ENCODE results near the gene GTPBP10.
"Not testable (repeated sequence)": the region's sequence is repeated elsewhere in the genome, so short reads cannot be mapped to it uniquely, and the experiment has no call there.

GTPBP10 gene, protein sequence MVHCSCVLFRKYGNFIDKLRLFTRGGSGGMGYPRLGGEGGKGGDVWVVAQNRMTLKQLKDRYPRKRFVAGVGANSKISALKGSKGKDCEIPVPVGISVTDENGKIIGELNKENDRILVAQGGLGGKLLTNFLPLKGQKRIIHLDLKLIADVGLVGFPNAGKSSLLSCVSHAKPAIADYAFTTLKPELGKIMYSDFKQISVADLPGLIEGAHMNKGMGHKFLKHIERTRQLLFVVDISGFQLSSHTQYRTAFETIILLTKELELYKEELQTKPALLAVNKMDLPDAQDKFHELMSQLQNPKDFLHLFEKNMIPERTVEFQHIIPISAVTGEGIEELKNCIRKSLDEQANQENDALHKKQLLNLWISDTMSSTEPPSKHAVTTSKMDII

GRCh38 chr7:90346336-90347125 is at the start of gene GTPBP10:
Gene GTPBP10 (plus strand): TSS chr7:90346716. CDS start chr7:90346742, 26 bp downstream.
- peak; percentile 87 to 95 (median 92) for DNase-seq

GRCh38 chr7:90298145-90299038 is 48.1 kb upstream of the GTPBP10 start:
- no peak for DNase-seq

GRCh38 chr7:90303241-90303640 is 43.3 kb upstream of the GTPBP10 start:
- DNase-seq: no peak

DNA sequence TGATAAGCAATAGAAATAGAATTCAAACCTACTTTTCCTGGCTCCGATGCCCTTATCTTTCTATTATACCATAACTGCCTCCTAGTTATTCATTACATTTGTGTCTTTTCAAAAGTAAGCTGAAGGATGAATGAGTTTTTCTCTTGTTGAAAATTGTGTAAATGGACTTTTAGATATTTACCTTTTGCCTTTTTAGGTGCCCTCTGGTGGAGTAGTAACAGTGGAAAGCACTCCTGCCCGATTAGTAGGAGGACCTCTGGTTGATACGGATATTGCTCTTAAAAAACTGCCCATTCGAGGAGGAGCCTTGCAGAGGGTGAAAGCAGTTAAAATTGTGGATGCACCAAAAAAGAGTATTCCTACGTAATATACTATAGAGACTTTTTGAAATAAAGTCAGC is 36.6 kb upstream of the GTPBP10 start:
- no peak for DNase-seq

GRCh38 chr7:90311175-90311574 is 35.3 kb upstream of the GTPBP10 start:
- DNase-seq: no peak

GRCh38 chr7:90312745-90313144 is 33.8 kb upstream of the GTPBP10 start:
- no peak for DNase-seq

DNA sequence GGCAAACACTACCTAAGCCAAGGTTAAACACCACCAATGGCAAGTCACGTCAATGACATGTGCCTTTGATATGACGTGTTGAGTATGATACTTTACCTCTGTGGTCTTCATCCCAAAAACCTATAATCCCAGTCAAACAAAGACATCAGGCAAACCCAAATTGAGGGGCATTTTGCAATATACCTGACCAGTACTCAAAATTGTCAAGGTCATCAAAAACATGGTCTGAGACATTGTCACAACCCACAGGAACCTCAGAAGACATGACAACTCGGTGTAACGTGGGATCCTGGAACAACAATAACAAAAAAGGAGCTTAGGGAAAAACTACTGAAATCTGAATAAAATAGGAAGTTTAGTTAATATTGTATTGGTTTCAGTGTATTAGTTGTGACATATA is 32.6 kb upstream of the GTPBP10 start:
- DNase-seq: no peak

DNA sequence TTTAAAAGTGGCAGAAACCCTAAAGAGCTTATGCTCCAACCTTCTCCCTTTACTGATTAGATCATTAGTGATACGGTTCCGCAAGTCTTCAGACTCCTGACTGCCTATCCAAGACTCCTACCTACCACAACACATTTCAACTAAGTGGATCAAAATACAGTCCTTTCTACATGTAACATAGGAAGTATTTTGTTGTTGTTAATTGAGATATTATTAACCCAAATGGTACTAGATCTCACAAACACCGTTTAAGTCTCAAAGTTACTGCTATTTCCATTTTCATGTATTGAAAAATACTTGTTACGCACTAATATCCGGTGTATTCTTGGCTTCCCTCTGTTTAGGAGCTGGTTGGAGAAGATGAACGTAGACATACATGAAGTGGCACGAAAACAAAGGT is 26.5 kb upstream of the GTPBP10 start:
- DNase-seq: no peak

DNA sequence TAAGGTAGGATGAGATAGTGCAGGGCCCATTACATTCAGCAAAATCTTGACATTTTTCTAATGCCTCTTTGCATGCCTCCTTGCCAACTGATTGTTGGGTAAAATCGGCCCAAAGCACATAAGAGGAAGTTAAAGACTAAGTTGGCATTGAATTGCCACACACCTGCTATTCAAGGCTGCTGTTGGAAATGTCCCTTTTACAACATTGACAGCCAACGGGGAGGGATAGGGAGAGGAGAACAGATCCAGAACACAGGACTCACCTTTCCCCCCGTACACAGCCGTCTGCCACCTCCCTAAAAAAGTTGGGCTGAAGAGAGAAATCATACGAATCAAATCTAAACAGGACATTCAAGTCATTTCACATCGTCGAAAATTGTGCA is 26.1 kb upstream of the GTPBP10 start:
- no peak for DNase-seq

DNA sequence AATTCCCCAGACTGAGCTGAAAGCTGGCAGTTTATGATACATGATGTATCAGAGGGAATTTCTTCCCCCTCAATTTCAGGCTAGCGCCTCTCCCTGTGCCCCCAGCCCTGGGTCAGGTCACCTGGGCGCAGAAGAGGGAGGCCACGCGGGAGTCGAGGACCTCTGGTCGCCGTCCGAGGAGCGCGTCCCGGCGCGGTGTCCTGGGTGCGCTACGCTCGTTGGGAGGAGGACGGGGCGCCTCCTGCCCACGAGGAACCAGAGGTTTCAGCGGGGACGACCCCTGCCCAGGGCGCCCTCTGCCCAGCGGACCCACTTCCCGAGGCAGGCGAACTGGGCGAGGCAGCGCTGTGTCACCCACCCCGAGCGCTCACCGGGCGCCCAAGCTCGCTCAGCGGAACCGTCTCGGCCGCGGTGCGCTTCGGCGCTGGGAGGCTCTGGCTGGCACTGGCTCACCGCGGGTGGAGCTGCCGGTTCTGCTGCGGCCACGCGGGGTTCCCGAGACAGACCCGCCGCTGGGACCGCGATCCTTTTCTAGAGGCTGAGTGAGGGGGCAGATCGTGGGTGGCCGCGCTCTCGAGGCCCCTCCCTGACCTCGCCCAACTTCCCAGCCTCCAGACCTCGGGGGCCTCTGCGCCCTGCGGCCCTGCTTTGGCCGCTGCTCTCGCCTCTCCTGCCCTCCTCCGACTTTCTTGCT is 25.6 kb upstream of the GTPBP10 start, which contains the start of gene FAM237B:
TSS of gene FAM237B (minus strand) at position 504 of the 694 bp plus-strand sequence. CDS start 1,556 bp downstream, outside the sequence.
- DNase-seq: no peak

DNA sequence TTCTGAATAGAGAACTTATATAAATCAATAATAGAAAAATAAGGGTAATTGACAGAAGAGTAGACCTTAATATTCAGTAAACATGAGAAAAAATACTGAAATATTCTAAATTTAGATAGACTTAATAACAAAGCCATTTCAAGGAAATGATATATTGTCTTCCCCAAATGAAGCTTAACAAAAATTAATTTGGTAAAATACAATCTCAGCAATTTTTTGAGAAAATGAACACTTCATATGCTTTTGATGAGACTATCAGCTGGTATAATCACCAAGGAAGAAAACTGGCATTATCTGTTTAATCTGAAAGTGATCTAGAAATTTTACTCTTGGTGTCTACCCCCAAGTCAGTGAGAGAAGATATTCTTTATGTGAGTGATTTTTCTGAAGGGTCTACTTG is 23.7 kb upstream of the GTPBP10 start:
- no peak for DNase-seq

- DNase-seq: no peak
Observed at GRCh38 chr7:90326500-90326899, 20.0 kb upstream of the GTPBP10 start.

- DNase-seq: no peak
Observed at GRCh38 chr7:90334193-90334843, 12.2 kb upstream of the GTPBP10 start.

GRCh38 chr7:90334926-90335325 is 11.6 kb upstream of the GTPBP10 start:
- DNase-seq: not testable (repeated sequence)

GRCh38 chr7:90337106-90337505 is 9.4 kb upstream of the GTPBP10 start:
- no peak for DNase-seq

- no peak for DNase-seq
Observed at GRCh38 chr7:90345016-90345415, 1.5 kb upstream of the GTPBP10 start.

GRCh38 chr7:90345595-90346335 is 751 bp upstream of the GTPBP10 start:
- no peak for DNase-seq

DNA sequence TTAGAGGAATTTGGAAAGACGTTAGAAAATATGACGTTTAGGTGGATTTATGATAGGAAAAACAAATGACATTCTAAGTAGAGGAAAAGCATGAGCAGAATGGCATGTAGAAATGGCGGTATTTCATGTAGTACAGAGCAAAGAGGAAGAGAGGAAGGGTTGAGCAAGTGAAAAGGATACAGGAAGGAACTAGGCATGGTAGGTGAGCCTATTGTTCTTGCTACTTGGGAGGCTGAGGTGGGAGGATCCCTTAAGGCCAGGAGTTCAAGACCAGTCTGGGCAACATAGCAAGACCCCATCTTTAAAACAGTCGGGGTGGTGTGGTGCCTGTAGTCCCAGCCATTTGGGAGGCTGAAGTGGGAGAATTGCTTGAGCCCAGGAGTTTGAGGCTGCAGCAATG is 1.2 kb downstream of the GTPBP10 start:
- no peak for DNase-seq

DNA sequence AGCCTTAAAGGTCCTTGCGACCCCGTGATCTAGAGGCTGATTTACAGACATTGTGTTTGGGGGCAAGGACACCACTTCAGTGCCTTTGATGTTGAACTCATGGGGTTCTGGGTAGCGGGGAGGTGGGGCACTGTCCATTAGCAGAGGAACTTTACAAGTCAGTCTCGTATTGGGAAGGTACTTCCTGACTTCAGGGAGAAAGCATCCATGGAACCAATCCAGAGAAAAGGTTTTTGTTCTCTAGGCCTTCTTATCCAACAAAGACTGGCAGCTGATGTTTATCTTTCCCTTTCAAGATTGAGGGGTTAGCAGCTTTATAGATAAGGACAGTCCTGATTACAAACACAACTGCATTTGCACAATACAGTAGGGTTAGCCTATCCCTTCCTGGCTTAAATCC is 2.8 kb downstream of the GTPBP10 start:
- DNase-seq: no peak

DNA sequence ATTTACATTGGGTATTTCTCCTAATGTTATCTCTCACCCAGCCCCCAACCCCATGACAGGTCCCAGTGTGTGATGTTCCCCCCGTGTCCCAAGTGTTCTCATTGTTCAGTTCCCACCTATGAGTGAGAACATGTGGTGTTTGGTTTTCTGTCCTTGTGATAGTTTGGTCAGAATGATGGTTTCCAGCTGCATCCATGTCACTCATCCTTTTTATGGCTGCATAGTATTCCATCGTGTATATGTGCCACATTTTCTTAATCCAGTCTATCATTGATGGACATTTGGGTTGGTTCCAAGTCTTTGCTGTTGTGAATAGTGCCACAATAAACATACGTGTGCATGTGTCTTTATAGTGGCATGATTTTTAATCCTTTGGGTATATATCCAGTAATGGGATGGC is 3.5 kb downstream of the GTPBP10 start:
- DNase-seq: not testable (repeated sequence)

DNA sequence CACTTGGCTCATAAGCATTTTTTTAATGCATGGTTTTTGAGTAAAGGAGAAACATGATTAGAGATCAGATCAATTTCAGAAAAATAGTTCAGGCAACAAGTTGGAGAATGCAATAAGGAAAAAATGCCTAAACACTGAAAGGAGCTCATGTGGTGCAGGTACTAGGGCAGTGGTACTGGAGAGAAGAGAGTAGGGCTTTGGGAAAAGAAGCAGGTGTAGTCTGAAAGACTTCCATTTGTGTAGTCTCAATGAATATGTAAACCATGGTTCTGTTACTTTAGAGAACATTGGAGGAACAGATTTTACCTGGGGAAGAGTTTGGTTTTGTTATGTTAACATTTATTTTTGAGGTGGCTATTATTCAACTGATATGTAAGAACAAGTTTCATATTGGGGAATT is 5.5 kb downstream of the GTPBP10 start:
- no peak for DNase-seq
